NCI-H524 (cell line): ENCODE measurements around the gene GPR156.
"Not testable (repeated sequence)": the region's sequence is repeated elsewhere in the genome, so short reads cannot be mapped to it uniquely, and the experiment has no call there.

Experiments used
- DNase-seq, 2 experiments: peaks; one replicate each; lab custom pipeline; 2025; lab: John Stamatoyannopoulos, UW

The GPR156 gene

GRCh38 chr3:120161902-120162301, 123.1 kb downstream of the GPR156 start:
- DNase-seq, result no peak

GRCh38 chr3:120160050-120160449, 125.0 kb downstream of the GPR156 start:
- no peak for DNase-seq

- DNase-seq, result no peak
Measured at GRCh38 chr3:120157681-120158080, 127.3 kb downstream of the GPR156 start.

DNA sequence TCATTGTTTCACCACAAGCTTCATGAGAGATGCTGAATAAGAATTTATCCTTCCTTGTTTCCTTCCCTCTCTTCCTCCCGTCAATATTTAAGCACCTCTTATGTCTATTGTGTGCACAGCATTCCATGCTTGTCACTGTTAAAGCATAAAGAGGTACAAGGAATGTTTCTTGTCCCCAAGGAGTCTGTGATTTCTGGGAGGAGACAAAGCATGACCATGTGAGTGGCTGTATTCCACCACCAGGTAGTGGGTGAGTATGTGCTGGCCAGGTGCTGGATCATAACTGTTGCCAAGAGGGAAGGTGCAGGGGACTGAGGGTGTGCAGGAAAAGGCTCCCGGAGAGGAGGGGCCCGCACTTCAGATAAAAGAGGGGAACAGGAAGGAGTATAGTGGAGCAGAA, 127.9 kb downstream of the GPR156 start:
- DNase-seq, result no peak

- DNase-seq, result no peak
Measured at GRCh38 chr3:120156699-120157098, 128.3 kb downstream of the GPR156 start.

- not testable (repeated sequence) for DNase-seq
Measured at GRCh38 chr3:120155694-120156093, 129.3 kb downstream of the GPR156 start.

GRCh38 chr3:120155108-120155507, 129.9 kb downstream of the GPR156 start:
- DNase-seq, result no peak

DNA sequence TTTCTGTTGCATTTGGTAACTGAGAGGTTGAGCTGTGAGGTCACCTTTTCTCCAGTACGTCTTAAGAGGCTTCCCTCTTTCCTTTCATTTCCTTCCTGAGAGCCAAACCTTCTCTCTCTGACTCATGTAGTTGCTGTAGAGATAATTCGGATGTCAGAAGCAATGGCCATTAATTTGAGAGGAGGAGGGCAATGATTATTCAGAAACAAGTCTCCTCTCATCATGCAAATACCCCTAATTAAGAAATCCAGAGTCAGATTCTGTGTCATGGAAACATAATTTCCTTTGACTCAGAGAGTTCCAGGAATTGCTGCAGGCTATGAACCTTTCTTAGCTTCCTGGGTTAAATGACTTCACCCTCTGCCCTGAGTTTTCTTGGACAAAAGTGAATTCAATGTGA, 131.7 kb downstream of the GPR156 start:
- no peak for DNase-seq

DNA sequence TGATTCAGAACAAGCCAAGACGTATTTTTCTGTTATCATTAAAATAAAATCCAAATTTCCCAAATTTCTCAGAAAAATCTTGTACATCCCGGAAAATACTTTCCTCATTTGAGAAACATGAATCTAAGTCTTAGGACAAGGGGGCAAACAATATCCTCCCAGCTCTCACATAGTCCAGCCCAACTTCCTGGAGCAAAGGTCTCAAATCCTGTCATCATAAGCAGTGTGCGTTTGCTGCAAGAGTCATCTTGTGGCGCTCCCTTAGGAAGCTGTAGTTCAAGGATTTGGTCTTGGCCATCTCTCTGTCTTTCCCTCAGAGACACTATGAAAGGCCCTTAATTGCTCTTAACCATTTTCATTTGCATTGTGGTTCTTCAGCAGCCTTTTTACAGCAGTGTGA, 133.2 kb downstream of the GPR156 start:
- no peak for DNase-seq

GRCh38 chr3:120148187-120148949, 136.7 kb downstream of the GPR156 start:
- DNase-seq, result no peak

- DNase-seq, result no peak
Measured at GRCh38 chr3:120147072-120147871, 137.8 kb downstream of the GPR156 start.

GRCh38 chr3:120145542-120146285, 139.3 kb downstream of the GPR156 start:
- DNase-seq, result no peak

GRCh38 chr3:120144267-120144666, 140.8 kb downstream of the GPR156 start:
- DNase-seq, result no peak

DNA sequence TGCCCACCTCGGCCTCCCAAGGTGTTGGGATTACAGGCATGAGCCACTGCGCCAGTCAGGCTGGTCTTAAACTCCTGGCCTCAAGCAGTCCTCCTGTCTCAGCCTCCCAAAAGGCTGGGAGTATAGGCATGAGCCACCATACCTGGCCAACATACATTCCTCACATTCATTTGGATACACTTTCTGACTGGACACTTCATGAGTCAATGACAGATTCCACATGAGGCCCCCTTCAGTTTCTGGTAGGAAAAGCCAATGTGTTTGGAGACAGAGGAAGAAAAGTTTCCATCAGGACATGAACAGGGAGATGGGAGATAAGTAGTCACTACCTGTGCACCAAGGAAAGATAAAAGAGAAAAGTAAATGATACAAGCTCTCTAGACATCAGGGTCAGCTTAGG, 141.3 kb downstream of the GPR156 start:
- no peak for DNase-seq

GRCh38 chr3:120142236-120142635, 142.8 kb downstream of the GPR156 start:
- no peak for DNase-seq

DNA sequence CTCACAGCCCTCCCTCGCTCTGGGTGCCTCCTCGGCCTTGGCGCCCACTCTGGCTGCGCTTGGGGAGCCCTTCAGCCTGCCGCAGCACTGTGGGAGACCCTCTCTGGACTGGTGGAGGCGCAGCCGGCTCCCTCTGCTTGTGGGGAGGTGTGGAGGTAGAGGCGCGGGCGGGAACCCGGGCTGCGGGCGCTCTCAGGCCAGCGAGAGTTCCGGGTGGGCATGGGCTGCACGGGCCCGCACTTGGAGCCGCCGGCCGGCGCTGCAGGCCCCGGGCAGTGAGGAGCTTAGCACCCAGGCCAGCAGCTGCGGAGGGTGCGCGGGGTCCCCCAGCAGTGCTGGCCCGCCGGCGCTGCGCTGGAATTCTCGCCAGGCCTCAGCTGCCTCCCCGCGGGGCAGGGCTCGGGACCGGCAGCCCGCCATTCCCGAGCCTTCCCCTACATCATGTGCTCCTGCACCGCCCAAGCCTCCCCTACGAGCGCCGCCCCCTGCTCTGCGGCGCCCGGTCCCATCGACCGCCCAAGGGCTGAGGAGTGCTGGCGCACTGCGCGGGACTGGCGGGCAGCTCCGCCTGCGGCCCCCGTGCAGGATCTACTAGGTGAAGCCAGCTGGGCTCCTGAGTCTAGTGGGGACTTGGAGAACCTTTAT, 144.8 kb downstream of the GPR156 start:
- no peak for DNase-seq

- DNase-seq, result no peak
Measured at GRCh38 chr3:120139140-120139539, 145.9 kb downstream of the GPR156 start.

DNA sequence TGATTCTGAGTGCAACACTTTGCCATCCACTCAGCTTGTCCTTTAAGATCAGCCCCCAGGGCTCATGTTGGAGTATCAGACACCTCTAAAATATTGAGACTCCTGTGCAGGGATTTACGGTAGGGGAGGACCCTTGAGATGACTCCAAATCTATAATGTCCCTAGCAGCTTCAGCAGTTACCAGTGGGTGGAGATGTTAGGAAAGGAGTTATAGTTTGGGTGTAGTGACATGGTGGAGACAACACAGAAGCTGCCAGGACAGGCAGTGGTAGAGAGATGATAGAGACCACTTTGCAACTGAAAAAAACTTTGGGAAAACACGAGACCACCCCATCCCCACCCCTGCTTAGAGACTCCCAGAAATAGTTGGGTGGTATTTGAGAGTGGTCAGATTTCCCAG, 147.5 kb downstream of the GPR156 start:
- DNase-seq, result peak in 1 of 2 experiments; percentile 12

- DNase-seq, result peak in 1 of 2 experiments; percentile 70
Measured at GRCh38 chr3:120130656-120131055, 154.4 kb downstream of the GPR156 start.

- peak in 1 of 2 experiments; percentile 68 for DNase-seq
Measured at GRCh38 chr3:120129718-120130513, 155.1 kb downstream of the GPR156 start.

DNA sequence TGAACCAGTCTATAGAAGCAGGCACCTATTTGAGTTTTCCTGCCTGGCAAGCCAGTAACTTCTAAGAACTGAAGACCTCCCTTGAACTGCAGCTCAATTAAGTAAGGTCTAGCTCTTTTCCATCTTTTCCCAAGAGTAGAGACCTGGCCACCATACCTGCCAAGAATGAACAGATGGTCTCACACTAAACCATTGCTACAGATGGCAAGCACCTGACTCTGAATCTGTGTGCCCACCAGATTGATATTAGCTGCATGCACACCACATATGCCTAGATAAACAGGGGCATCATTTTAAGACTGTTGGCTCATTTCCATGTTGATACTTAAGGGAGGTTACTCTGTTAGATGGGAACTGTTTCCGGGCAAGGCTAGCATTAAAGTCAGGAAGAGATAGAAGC, 156.0 kb downstream of the GPR156 start:
- peak; percentile 97 to 98 for DNase-seq
